Transverse colon (tissue), 4 donors: ENCODE measurements around the gene NQO2. TPM values are rescaled to one million over a fixed set of nuclear protein-coding genes. Genes with fewer than 3 reads are reported as not detected.
"Not testable (repeated sequence)": the region's sequence is repeated elsewhere in the genome, so short reads cannot be mapped to it uniquely, and the experiment has no call there.

ENCODE experiments used
- DNase-seq: peaks from one replicate; pipeline ENCODE4 v3.0.0-alpha.2; 2019
- H3K27ac ChIP-seq, 4 donors: fragments of 200-600 bp; sonication (generic); 2 replicates each; pipeline ENCODE4 v1.5.1; 2016 to 2018; ENCODE audit warnings: inconsistent platforms in 4 of 4
- H3K27me3 ChIP-seq: fragments of 200-600 bp; sonication (generic); 2 replicates; pipeline ENCODE4 v1.5.1; 2017; ENCODE audit warnings: inconsistent platforms
- H3K36me3 ChIP-seq, 4 donors: fragments of 200-600 bp; sonication (generic); 2 replicates each; pipeline ENCODE4 v1.5.1; 2017 to 2019; ENCODE audit warnings: inconsistent platforms in 4 of 4
- H3K4me1 ChIP-seq, 4 donors: fragments of 200-600 bp; sonication (generic); 2 replicates each; pipeline ENCODE4 v1.5.1; 2017 to 2020; ENCODE audit warnings: inconsistent platforms in 4 of 4
- H3K4me3 ChIP-seq, 4 donors: fragments of 200-600 bp; sonication (generic); 1 replicate in 1 of 4; 2 replicates in 3 of 4; pipeline versions ENCODE4 v1.5.1 to v1.6.1; 2017 to 2019; ENCODE audit warnings: inconsistent platforms in 4 of 4
- H3K9me3 ChIP-seq, 2 donors: fragments of 200-600 bp; sonication (generic); 2 replicates each; pipeline ENCODE4 v1.5.1; 2017 to 2019; ENCODE audit warnings: inconsistent platforms in 2 of 2
- EP300 ChIP-seq: sonication (generic); formaldehyde crosslinking; IDR thresholded peaks from one replicate; pipeline ENCODE4 v1.6.1; 2017; ENCODE audit warnings: antibody characterized with exemption, low read depth
- POLR2A ChIP-seq: fragments of 450-650 bp; IDR thresholded peaks from one replicate; pipeline ENCODE4 v1.6.1; 2016; ENCODE audit warnings: antibody characterized with exemption, mild to moderate bottlenecking, moderate library complexity
- POLR2AphosphoS5 ChIP-seq, 3 donors: sonication (generic); formaldehyde crosslinking; IDR thresholded peaks; one replicate each; pipeline ENCODE4 v1.6.1; 2016; ENCODE audit warnings: antibody characterized with exemption in 3 of 3
- WGBS, 2 donors: methylation state at CpG; one replicate each; pipeline ENCODE4 v1.1.5; 2018; ENCODE audit warnings: low coverage in 1 of 2; 5-methylcytosine and 5-hydroxymethylcytosine counted together
- in situ Hi-C, 4 donors: fragments of 200-750 bp; cut with MboI; loops; one replicate each; pipeline versions ENCODE4 v1.15.0 to v1.15.1; 2017; ENCODE audit warnings: low sequenced_read_pairs in 3 of 4, low pct_ligation_motif_present in 1 of 4, low pct_unique_long_range_greater_than_20kb in 1 of 4
- intact Hi-C: fragments of 100-400 bp; cut with DNase I; formaldehyde crosslinking; loops from one replicate; pipeline ENCODE4 v1.15.1; 2023; ENCODE audit warnings: low total_unique reads
- total RNA-seq, 4 donors: library from RNA; depleted of rRNA; stranded (reverse); fragments of >200 nt; gene quantifications; one replicate each; pipeline ENCODE4 v1.1.0, GENCODE V29; 2016
- TF ChIP-seq, protein P1 (sequence below), 5 experiments: fragments of 200-600 bp in 3 of 5; fragments of 450-650 bp in 2 of 5; sonication (generic) in 3 of 5; IDR thresholded peaks; 1 replicate in 2 of 5; 2 replicates in 3 of 5; pipeline ENCODE4 v1.5.1; 2016 to 2017; ENCODE audit warnings: antibody characterized with exemption in 5 of 5, inconsistent platforms in 3 of 5, mild to moderate bottlenecking in 2 of 5, moderate library complexity in 1 of 5

NQO2 gene
- total RNA-seq, 4 donors from 2014 or later, result 1.00 to 9.7 (median 7.2) TPM

DNA sequence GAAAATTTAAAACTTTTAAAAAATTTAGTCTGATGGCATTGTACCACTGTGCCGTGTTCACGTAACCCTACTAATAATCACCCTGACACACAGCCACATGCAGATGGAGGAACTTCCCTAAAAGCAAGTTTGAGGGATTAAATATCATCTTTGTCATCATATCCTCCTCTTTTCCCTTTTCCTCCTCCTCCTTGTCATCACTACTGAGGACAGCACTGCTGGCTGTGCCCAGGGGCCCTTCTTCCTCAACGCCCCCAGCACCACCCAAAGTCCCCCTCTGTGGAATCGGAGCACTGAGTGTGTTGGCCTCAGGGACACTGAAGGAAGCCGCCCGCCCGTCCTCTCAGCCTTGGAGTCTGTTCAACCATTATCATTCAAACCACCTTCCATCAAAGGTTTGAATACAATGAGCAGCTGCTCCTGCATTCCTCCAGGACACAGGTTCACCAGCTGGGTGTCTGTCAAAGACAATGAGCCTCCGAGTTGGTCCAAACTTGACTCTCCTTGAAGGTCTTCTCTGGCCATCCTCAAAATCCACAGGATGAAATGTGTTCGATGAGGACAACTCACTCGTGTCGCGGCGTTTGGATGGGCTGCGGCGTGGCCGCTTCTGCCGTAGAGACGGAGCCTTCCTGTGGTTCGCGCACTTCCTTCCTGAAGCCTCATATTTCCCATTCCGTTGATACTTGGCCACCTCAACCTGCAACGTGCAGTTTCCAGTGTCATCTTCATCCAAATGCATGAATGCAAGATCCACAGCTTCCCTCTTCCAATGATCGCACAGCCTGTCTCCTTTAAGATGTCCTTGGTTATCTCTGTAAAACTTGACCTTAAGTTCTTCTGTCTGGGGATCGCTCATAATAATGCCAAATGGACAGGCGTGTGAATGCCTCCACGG, 23.3 kb downstream of the NQO2 start:
- Histone ChIP-seq H3K4me3 (peak overlapping the region; percentile 11 to 47 (median 30)), H3K9me3 (no peaks in the 10 kb centered on the region), H3K36me3 (no peaks in the 10 kb centered on the region), H3K27me3 (no peaks in the 10 kb centered on the region), H3K4me1 (peaks cover 9 to 65% (median 20%) of the 10 kb centered on the region in 4 donors), H3K27ac (peak overlapping the region; percentile 82 to 90 (median 86))
- intact Hi-C loops, result no loop called here
- no peak for TF ChIP-seq POLR2AphosphoS5 (IDR thresholded peaks at IDR 0.05)
- no peak for TF ChIP-seq POLR2A
- TF ChIP-seq, protein P1, sequence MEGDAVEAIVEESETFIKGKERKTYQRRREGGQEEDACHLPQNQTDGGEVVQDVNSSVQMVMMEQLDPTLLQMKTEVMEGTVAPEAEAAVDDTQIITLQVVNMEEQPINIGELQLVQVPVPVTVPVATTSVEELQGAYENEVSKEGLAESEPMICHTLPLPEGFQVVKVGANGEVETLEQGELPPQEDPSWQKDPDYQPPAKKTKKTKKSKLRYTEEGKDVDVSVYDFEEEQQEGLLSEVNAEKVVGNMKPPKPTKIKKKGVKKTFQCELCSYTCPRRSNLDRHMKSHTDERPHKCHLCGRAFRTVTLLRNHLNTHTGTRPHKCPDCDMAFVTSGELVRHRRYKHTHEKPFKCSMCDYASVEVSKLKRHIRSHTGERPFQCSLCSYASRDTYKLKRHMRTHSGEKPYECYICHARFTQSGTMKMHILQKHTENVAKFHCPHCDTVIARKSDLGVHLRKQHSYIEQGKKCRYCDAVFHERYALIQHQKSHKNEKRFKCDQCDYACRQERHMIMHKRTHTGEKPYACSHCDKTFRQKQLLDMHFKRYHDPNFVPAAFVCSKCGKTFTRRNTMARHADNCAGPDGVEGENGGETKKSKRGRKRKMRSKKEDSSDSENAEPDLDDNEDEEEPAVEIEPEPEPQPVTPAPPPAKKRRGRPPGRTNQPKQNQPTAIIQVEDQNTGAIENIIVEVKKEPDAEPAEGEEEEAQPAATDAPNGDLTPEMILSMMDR (IDR thresholded peaks at IDR 0.05), result no peak
- in situ Hi-C loops, result no loop called here
- DNase-seq, result no peak
- WGBS, 2 donors, result 53 to 67% methylated on average over 15 to 26 of the region's 26 CpGs

DNA sequence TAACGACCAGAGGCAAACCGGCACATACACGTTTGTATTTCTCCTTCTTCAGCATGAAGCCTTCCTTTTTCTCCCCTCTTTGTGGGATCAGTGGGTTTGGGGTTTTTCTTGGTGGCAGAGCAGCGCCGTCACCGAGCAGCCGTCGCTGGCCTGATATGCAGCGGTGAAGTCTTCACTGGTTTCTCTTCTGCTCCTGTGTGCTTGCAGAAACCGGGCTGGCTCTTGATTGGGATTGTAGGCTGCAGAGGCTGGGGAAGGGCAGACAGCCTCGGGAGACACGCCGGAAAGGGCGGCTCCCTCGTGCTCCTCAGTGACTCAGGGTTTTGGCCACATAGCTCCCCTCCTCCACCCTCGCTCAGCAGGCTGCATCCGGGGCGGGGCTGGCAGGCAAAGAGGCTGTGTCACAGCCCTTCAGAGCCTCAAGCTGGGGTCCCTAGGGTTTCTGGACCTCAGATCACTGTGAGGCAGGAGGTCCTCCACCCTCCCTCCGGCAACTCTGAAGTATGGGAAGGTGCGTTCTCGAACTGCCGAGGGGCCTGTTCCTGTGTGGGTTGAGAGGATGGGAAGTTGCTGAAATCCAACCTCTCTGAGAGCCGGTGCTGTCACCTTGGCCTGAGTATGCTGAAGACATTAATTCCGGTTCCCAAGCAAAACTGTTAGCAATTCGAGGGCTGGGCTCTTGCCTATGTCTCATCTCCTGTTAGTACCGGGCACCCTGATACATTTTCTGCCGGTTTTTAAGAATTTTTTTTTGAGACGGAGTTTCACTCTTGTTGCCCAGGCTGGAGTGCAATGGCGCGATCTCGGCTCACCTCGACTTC, 24.2 kb downstream of the NQO2 start:
- H3K27me3 ChIP-seq, result no peaks in the 10 kb centered on the region
- intact Hi-C loops (no loop called here), in situ Hi-C loops (no loop called here)
- peak overlapping the region; percentile 11 to 47 (median 30) for H3K4me3 ChIP-seq
- peak overlapping the region; percentile 82 to 90 (median 86) for H3K27ac ChIP-seq
- DNase-seq, result peak; percentile 93
- peaks cover 9 to 59% (median 19%) of the 10 kb centered on the region in 4 donors for H3K4me1 ChIP-seq
- WGBS, 2 donors, result 37 to 42% methylated on average over 19 to 32 of the region's 32 CpGs
- H3K9me3 ChIP-seq, result no peaks in the 10 kb centered on the region
- no peaks in the 10 kb centered on the region for H3K36me3 ChIP-seq
- TF ChIP-seq POLR2AphosphoS5 (IDR thresholded peaks at IDR 0.05) (peak; percentile 71 to 81 (median 79)), POLR2A (peak; percentile 63), EP300 (peak; percentile 40)
- TF ChIP-seq, protein P1 (IDR thresholded peaks at IDR 0.05), result no peak

DNA sequence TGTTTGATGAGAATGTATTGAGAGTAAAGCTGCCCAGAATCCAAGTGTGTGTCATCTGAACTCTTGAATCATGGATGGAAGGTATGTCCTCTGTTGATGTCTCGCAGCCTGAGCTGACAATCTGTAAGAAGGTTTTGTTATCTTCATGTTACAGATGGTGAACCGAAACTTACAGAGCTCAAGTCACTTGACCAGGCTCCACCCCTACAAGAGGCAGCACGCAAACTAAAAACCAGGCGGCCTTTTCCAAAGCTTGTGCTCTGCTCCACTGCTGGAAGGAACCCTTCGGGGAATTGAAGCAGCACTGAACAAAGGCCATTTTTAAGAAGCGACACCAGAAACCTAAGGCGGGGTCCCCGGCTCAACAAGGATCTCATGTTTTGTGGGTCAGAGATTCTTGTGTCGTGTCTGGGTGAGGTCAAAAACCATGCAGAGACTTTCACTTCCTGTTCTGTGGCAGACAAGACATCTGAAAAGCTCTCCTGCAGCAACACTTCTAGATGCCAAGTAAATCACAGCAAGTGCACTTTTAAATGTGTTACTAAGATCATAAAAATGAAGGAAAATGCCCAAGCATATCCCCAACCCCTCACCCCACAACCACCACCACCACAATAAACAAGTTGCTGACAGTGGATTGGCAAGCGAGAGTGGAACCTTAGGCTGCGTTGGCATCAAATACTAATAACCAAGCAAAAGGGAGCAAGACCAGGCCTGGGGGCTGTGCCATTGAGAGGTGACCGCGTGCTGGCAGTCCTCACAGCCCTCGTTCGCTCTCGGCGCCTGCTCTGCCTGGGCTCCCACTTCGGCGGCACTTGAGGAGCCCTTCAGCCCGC, 27.3 kb downstream of the NQO2 start:
- H3K4me3 ChIP-seq, result no peak overlapping the region
- H3K36me3 ChIP-seq, result no peaks in the 10 kb centered on the region
- peak overlapping the region in 3 of 4 donors; percentile 19 to 88 (median 71) for H3K27ac ChIP-seq
- TF ChIP-seq POLR2AphosphoS5 (IDR thresholded peaks at IDR 0.05), result no peak
- TF ChIP-seq, protein P1 (IDR thresholded peaks at IDR 0.05), result no peak
- TF ChIP-seq POLR2A, result no peak
- no peak for TF ChIP-seq EP300
- peaks cover 4% of the 10 kb centered on the region for H3K27me3 ChIP-seq
- in situ Hi-C loops (no loop called here), intact Hi-C loops (no loop called here)
- peaks cover 8 to 46% (median 11%) of the 10 kb centered on the region in 4 donors for H3K4me1 ChIP-seq
- no peaks in the 10 kb centered on the region for H3K9me3 ChIP-seq
- WGBS, 2 donors, result 58 to 76% methylated on average over 7 to 20 of the region's 20 CpGs
- peak; percentile 24 for DNase-seq

DNA sequence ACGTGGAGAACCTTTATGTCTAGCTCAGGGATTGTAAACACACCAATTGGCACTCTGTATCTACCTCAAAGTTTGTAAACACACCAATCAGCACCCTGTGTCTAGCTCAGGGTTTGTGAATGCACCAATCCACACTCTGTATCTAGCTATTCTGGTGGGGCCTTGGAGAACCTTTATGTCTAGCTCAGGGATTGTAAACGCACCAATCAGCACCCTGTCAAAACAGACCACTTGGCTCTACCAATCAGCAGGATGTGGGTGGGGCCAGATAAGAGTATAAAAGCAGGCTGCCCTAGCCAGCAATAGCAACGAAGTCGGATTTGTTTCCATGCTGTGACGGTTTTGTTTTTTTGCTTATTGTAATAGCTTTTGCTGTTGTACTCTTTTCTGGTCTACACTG, 28.5 kb downstream of the NQO2 start:
- H3K4me3 ChIP-seq, intact Hi-C loops, in situ Hi-C loops, H3K9me3 ChIP-seq, H3K36me3 ChIP-seq, H3K27me3 ChIP-seq, DNase-seq: not testable (repeated sequence)
- Histone ChIP-seq H3K27ac (peak overlapping the region in 1 of 4 donors; percentile 88), H3K4me1 (peaks cover 8 to 37% (median 10%) of the 10 kb centered on the region in 4 donors)
- 71 to 100% methylated on average over 1 to 5 of the region's 5 CpGs for WGBS, 2 donors
